Measurements from ENCODE around the gene HCN2. TPM values are rescaled to one million over a fixed set of nuclear protein-coding genes. Genes with fewer than 3 reads are reported as not detected.

Gene HCN2
- total and polyA plus RNA-seq, 2 of the 8 experiments (the other 6 are each of a cell fraction or from before 2014, with no cell fraction given): 1.0 to 4.0 TPM

DNA sequence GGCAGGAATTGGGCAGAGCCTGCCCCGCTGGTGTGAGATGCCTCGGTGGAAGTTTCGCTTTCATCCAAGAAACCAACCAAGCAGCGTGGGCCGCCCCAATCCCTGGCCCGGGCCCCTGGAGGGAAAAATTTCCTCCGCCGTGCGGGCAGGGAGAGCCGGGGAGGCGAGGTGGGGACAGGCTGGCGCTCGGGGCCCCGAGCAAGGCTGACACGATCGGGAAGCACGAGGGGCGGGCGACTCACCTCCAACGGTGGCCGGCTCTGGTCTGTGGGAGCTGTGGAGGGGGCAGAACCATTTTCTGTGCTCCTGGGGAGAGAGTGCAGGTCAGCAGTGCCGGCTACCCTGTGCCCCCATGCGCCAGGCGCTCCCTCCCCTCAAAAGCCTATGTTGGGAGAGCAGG is 62.3 kb downstream of the HCN2 start:
- no peaks in the 10 kb centered on the region for H3K27me3 ChIP-seq (replicated peaks in 1 of 4; ENCODE audit: control insufficient read depth in 3 of 4, extremely low read depth in 1 of 4, insufficient read depth in 3 of 4, low read length in 3 of 4)
- ChIA-PET POLR2A (ENCODE audit: partially characterized antibody) (interaction anchor here (1.3 kb wide), 1 partner anchor 28 kb away, joined by 3 read pairs; no protein-coding TSS in a partner anchor), CTCF (ENCODE audit: partially characterized antibody) (no interaction called here)
- no peak overlapping the region for H4K5ac ChIP-seq (ENCODE audit: insufficient read length, low read depth, low read length)
- no peak overlapping the region for H3K23ac ChIP-seq (ENCODE audit: insufficient read length)
- H3K14ac ChIP-seq (ENCODE audit: insufficient read length): no peak overlapping the region
- FAIRE-seq: no peak
- H4K8ac ChIP-seq (ENCODE audit: extremely low read depth, insufficient read depth, low read length): peak overlapping the region; percentile 62; the same call in 1 of the 2 replicates
- H3K23me2 ChIP-seq (ENCODE audit: low read depth, low read length): no peaks in the 10 kb centered on the region
- no peak overlapping the region for H2AK5ac ChIP-seq (ENCODE audit: low read depth, low read length)
- H2AFZ ChIP-seq (ENCODE audit: low read length): no peak overlapping the region
- H2BK20ac ChIP-seq (ENCODE audit: low read length): no peak overlapping the region
- H4K20me1 ChIP-seq (replicated peaks in 1 of 2; ENCODE audit: control insufficient read depth in 1 of 2, insufficient read depth in 2 of 2, low read length in 2 of 2): peaks cover 29 to 34% of the 10 kb centered on the region in 2 experiments
- H3K9ac ChIP-seq (replicated peaks in 1 of 4; ENCODE audit: extremely low read depth in 1 of 4, low read depth in 3 of 4, low read length in 3 of 4): no peak overlapping the region
- H3K4me1 ChIP-seq (replicated peaks in 1 of 4; ENCODE audit: control insufficient read depth in 3 of 4, insufficient read depth in 4 of 4, low read length in 3 of 4): no peaks in the 10 kb centered on the region
- H2BK5ac ChIP-seq (ENCODE audit: low read depth, low read length): no peak overlapping the region
- H3K36me3 ChIP-seq (ENCODE audit: control insufficient read depth in 2 of 4, insufficient read depth in 4 of 4, low read length in 3 of 4): peaks cover 2 to 54% (median 17%) of the 10 kb centered on the region in 4 experiments; a peak in 6 of 8 replicates
- WGBS, 2 experiments (ENCODE audit: extremely low coverage in 1 of 2, insufficient coverage in 1 of 2, insufficient read length in 1 of 2, insufficient replicate concordance in 2 of 2, low coverage in 1 of 2, low lambda C conversion rate in 2 of 2, missing lambda C conversion rate in 1 of 2): 80% methylated on average over 13 of the region's 24 CpGs; no CpG with 5 or more reads in 1 of the 2 experiments
- no peak overlapping the region for H3K56ac ChIP-seq (replicated peaks; ENCODE audit: insufficient read length, low read depth, low read length)
- H3K79me1 ChIP-seq (ENCODE audit: low read depth, low read length): peaks cover 14% of the 10 kb centered on the region
- no peak overlapping the region for H2BK12ac ChIP-seq (ENCODE audit: low read depth, low read length)
- DNase-seq (ENCODE audit: low read depth in 1 of 2, low spot score in 2 of 2): no peak
- H3K27ac ChIP-seq (ENCODE audit: low read depth, low read length): no peak overlapping the region
- H3K9me3 ChIP-seq (ENCODE audit: insufficient read depth in 2 of 2, low read depth in 1 of 2, low read length in 1 of 2): no peaks in the 10 kb centered on the region
- no peak overlapping the region for H3K18ac ChIP-seq (ENCODE audit: extremely low read depth, low read length)
- no peak overlapping the region for H2BK15ac ChIP-seq (ENCODE audit: low read length)
- peaks cover 14 to 48% of the 10 kb centered on the region in 2 experiments for H3K79me2 ChIP-seq (ENCODE audit: control insufficient read depth in 1 of 2, insufficient read depth in 2 of 2, low read length in 2 of 2)
- H3K4ac ChIP-seq (replicated peaks; ENCODE audit: insufficient read length, low read depth, low read length): no peak overlapping the region
- no peak overlapping the region for H2BK120ac ChIP-seq (replicated peaks; ENCODE audit: low read depth, low read length)
- H3K4me3 ChIP-seq (ENCODE audit: extremely low read depth in 1 of 4, insufficient read depth in 2 of 4, low read depth in 3 of 4, low read length in 4 of 4): no peak overlapping the region
- H4K91ac ChIP-seq (replicated peaks; ENCODE audit: insufficient read length, low read length): no peak overlapping the region
- H3K4me2 ChIP-seq (ENCODE audit: insufficient read depth in 1 of 2, low read depth in 2 of 2, low read length in 2 of 2): no peak overlapping the region
- TF ChIP-seq ASH2L (IDR thresholded peaks at IDR 0.05; ENCODE audit: low read length): no peak
- TF ChIP-seq CBX8 (IDR thresholded peaks at IDR 0.05; ENCODE audit: borderline replicate concordance, low read depth, low read length): no peak
- no peak for TF ChIP-seq HDAC2 (IDR thresholded peaks at IDR 0.05; ENCODE audit: borderline replicate concordance in 1 of 2, low read depth in 2 of 2, low read length in 2 of 2)
- TF ChIP-seq KDM5A (IDR thresholded peaks at IDR 0.05; ENCODE audit: low read length): no peak
- TF ChIP-seq TCF12 (IDR thresholded peaks at IDR 0.05; ENCODE audit: low read depth, low read length): no peak
- TF ChIP-seq POLR2A (IDR thresholded peaks at IDR 0.05; ENCODE audit: control extremely low read depth in 1 of 2, low read depth in 2 of 2, low read length in 2 of 2): no peak
- TF ChIP-seq POLR2AphosphoS5 (IDR thresholded peaks at IDR 0.05; ENCODE audit: low read depth, low read length): no peak
- no peak for TF ChIP-seq BCL11A (IDR thresholded peaks at IDR 0.05; ENCODE audit: low read depth in 2 of 2, low read length in 2 of 2)
